GM18870 (cell line): ENCODE data around the gene DLX1.
"Not testable (repeated sequence)": the region's sequence is repeated elsewhere in the genome, so short reads cannot be mapped to it uniquely, and the experiment has no call there.

Experiments
- ATAC-seq: cut with Tn5 transposase; IDR thresholded peaks from one replicate; pipeline ENCODE4 v1.9.1; 2021; ENCODE audit warnings: moderate library complexity; ENCODE audit not compliant: unreplicated experiment

The DLX1 gene

DNA sequence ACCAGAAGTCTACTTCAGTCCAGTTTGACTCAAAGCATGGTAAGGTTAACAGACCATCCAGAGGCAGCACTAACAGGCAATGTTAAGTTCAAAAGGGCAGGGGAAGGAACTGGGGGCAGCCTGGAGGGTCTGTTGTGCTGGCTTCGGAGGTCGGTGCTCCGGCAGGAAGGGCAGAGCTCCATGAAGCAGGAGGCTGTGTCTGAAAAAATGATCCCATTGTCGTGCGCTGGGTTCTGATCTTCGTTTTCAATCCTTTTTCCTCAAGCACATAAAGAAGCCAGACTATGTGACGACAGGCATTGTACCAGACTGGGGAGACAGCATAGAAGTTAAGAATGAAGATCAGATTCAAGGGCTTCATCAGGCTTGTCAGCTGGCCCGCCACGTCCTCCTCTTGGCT lies 21.9 kb upstream of the DLX1 start:
- no peak for ATAC-seq

DNA sequence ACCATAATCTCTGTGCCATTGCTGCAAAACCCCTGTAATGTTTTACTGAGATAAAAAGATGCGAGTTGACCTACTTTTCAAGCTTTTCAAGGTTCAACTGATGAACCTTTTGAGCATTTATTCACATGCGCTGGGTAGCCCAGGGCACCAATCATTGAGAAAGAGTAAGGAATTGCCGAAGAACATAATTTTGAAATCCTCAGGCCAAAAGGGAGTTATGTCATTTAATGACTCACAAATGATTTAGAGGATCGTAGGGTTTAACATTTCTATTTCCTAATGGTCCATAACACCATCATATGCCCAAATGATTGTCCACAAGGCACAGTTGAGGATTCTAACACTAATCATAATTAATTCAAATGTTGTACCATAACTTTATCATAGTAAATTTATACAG lies 20.2 kb upstream of the DLX1 start:
- ATAC-seq: no peak

DNA sequence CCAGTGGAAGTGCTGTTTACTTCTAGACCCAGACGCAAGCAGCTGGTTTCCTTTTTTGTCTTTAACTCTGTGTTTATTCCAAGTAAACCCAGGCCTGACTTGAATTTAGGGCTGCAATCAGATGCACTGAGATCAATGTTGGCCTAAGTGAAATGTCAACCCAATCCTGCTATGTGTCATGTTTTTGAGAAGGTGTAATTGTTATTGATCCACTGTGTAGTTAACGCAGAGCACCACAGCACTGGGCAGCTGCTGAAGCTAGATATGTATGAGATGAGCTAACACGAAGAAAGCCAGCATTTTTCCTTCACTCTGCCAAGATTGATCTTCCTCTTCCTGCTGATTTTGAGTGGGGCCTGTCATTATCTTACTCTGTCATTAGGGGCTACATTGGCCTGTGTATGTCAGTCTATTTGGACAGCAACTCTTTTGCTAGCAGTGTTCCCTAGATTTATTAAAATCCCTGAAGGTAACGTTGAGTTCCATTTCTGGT lies 18.9 kb upstream of the DLX1 start:
- ATAC-seq: no peak

DNA sequence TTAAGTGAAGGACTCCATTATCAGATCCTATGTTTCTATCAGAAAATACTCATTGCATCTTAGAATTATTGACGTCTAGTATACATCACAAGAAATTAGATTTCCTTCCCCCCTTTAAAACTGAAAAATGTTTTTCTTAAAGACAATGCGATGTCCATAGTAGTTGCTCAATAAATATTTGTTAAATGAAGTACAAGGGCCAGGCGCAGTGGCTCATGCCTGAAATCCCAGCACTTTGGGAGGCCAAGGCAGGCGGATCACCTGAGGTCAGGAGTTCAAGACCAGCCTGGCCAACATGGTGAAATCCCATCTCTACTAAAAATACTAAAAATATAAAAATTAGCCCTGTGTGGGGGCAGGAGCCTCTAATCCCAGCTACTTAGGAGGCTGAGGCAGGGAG lies 17.4 kb upstream of the DLX1 start:
- ATAC-seq: not testable (repeated sequence)

DNA sequence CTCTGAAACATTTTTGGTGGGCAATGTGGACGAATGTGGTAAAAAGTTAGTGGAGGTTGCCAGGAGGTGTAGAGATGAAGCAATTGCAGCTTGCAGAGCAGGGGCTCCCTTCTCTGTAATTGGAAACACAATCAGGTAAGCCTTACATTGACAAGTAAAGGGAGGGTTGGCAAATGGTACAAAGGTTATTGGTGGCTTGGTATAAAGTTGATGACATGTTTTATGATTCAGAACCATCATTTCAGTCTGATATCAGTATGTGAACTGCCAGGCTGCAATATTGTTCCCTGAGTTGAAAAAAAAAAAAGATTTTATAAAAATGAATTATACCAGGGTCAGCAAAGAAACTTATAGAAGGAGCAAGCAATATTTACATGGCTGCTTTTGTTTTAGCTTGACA lies 14.4 kb upstream of the DLX1 start:
- ATAC-seq: no peak

DNA sequence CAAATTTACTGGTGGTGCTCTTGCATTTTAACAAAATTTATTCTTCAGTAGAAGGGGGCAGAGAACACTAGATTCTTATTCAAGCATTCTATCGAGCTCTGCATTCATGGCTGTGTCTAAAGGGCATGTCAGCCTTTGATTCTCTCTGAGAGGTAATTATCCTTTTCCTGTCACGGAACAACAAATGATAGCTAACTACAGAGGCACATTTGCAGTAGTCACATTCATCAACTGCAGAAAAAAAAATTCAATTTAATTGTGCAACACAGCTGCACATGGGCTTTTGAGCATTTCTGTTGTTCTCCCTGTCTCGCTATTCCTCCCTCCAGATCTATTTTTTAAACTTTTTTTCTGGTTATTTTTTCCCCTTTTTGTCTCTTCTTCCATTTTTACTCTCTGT lies 13.0 kb upstream of the DLX1 start:
- ATAC-seq: no peak

DNA sequence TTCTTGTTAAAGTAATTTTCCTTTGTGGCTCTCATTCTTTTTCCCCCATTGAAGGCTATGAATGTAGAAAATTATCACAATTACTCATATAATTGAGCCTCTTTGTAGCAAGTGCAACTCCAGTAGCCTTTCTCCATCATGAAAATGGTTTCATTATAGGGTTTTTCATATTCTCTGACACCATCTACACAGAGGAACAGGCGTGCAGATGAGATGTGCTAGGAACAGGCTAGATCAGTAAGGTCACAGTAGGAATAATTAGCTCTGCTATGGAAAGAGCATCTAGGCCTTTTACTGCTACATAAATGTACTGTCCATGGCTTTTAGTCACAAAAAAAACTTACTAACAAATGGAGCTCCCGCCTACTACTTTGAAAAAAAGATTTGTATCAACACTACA lies 12.6 kb upstream of the DLX1 start:
- ATAC-seq: no peak

DNA sequence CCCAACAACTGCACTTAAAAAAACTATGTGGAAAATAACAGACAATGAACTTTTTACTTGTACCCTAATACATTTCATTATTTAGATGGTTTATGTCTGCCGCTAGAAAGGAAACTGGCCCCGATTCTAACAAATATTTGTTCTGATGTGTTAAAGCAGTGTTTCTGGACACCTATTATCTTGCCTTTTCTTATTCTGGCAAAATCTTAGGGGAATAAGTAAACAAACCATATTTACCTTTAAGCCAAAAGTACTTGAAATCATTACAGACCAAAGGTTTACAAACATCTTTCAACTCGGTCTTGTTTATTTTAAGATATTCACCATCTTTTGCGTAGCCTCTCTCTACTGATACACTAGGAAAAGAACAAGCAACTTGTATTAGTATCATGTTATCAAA lies 11.8 kb upstream of the DLX1 start:
- no peak for ATAC-seq

DNA sequence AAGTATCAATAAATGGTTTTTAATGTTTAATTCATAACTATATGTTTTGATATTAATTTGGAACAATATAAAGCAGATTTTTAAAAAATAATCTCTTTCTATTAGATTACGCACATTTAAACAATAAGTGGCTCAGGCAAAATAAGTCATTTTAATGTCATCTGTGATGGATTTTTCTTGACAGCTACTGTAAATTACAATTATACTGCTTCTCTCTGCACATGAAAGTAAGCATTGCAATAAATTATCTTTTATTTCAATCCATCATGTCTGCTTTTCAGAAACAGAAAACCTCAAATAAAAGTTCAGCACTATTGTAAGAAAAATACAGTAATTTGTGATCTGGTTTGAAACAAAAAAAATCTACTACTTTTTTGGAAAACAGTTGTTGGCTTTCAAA lies 11.1 kb upstream of the DLX1 start:
- no peak for ATAC-seq

DNA sequence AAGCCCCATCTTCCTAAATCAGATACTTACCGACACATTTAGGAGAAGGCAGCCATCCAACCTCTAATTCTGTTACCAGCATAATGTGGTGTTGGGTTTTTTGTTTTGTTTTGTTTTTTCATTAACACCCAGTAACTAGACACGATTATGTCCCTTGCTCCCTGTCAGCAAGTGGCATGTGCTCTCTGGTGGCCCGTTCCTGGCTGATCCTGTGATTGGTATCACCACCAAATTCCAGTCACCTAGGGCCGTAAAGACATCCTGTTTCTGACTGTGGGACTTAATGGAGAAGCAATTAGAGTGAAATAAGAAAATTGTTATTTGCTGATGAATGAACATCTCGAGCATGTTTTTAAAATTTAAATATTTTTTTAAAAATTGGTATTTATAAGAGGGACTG lies 5.9 kb upstream of the DLX1 start:
- ATAC-seq: no peak

DNA sequence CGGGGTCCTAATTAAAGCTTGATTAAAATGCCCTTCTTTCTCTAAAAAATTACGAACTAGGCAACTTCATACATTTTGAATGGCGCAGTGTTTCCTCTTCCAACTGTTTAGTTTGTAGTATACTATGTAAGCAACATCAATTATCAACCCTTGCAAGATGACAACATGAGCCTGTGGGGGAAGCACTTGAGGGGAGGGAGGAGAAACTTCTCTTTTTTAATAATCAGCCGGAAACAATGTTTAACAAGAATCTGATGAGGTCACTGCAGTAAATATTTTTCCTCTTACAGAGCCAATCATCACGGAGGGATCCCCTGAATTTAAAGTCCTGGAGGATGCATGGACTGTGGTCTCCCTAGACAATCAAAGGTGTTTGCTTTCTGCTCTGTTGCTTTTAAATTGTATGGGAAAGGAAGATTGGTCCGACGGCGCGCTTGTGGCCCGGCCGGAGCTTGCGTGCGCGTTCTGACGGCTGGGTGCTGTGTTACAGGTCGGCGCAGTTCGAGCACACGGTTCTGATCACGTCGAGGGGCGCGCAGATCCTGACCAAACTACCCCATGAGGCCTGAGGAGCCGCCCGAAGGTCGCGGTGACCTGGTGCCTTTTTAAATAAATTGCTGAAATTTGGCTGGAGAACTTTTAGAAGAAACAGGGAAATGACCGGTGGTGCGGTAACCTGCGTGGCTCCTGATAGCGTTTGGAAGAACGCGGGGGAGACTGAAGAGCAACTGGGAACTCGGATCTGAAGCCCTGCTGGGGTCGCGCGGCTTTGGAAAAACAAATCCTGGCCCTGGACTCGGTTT lies 5.3 kb upstream of the DLX1 start:
- no peak for ATAC-seq

DNA sequence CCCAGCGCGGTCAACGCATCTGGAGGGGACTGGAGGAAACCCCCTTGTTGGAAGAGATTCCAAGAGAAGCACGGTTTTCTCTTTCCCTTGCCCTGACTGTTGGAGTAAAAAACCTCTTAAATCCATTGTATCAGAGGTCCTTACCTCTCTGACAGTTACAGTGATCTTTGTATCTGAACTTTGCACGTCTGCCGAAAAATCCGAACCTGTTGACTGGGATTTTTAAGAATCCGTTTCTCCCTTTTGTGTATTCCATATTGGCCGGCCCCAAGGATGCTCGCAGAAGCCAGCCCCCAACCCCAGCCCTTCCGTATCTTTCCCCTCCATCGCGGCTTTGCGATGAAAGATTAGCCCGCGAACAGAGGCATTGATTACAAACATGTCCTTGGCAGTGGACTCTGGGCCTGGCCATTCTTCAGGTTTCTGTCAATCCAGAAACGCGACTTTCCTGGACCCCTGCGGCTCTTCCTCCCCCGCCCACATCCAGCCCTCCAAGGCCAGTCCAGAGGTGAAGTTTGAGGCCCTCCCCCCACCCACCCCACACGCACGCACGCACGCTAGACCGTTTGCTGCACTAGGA lies 4.6 kb upstream of the DLX1 start:
- no peak for ATAC-seq

DNA sequence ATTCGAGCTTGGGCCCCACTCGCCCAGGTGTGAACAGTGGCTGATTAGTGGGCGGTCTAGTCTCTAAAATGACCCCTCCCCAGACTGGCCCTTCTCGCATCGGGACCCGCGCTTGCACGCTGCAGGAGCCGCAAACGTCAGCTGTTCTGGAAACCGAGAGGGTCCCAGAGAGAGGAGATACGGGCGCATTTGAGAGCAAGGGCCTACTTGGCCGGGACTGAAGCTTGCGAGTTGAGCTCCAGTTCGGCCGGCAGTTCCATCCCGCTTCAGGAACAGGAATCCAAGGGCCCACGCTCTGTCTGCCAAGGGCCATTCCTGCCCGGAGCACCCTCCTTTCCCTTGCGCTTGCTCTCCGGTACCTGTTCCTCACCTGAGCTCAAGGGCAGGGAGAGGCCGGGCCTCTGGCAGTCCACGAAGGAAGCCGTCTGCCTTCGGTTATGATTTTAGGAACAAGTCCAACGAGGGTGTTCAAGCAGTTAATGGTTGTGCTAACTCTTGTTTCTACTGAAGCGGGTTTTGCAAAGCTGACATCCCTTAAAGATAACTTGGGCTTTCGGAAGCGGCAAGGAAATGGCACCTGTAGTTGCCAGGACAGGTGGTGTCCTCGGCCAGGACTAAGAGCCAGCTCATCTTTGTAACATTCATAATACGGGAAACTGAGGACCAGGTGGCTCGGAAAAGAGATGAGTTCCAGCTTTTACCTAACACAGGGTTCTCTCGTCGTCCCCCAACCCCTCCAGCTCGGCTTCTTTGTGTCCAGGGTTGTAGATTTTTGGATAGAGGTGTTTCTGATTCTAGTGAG lies 3.9 kb upstream of the DLX1 start:
- no peak for ATAC-seq

DNA sequence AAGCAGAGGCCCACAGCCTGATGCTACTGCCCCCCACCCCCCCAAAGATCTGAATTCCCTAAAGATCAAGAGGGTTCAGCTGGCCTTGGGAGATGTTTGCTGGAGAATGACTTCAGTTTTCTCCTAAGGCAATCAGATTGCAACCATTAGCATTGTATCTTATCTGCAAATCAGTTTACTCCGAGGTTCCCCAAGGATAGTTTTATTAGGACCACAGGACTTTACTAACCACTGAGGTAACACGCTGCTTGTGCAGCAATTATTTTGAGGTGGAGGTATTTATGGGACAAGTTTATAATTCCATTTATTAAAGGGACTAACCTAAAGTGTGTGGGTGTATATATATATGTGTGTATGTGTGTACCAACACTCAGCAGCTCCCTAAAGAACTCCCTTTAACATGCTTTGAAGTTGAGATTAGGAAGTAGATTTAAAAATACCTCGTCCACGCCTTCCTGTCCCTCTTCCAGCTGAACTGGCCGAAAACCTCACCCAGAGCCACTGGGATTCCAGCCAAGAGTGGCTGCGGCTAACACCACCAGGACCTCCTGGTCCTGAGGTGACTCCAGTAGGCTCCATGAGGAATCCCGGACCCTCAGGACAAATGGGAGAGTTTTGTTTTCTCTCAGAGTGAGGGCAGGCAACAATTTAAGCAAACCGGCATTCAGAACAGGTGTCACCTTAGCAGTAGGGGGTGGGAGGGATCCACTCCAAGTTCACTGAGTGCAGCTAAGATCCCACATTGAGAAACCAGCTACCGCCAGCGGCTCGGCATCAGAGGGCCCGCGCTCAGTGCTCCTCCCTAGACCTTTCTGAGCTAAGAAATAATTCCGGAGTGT lies 3.0 kb upstream of the DLX1 start:
- no peak for ATAC-seq

DNA sequence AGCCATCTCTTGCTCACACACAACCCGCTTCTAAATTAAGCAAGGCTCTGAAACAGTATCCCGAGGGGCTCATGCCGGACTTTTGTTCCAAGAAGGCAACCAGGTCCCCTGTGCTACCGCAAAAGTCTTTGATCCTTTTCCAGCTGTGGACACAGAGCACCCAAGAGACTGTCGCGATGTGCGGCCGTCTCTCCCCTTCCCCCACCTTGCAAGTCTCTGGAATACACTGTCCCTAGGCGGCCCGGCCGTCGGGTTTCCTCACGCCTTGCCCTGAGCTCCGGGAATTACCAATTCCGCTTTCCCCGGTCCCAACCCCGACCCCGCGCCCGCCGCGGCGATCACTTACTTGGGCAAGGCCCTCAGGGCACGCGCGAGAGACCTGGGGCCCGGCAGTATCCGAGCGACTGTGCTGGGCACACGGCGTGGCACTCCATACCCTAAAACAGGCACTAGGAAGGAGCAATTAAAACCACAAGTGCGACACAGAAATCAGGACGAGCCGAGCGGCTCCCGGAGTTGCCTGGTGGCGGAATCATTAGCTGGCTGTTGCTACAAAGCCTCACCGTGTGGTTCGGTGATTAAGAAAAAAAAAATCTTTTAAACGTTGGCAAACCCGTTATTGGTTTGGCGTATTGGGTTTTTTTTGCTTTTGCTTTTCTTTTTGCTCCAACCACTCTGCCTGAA lies 2.2 kb upstream of the DLX1 start:
- ATAC-seq: no peak

DNA sequence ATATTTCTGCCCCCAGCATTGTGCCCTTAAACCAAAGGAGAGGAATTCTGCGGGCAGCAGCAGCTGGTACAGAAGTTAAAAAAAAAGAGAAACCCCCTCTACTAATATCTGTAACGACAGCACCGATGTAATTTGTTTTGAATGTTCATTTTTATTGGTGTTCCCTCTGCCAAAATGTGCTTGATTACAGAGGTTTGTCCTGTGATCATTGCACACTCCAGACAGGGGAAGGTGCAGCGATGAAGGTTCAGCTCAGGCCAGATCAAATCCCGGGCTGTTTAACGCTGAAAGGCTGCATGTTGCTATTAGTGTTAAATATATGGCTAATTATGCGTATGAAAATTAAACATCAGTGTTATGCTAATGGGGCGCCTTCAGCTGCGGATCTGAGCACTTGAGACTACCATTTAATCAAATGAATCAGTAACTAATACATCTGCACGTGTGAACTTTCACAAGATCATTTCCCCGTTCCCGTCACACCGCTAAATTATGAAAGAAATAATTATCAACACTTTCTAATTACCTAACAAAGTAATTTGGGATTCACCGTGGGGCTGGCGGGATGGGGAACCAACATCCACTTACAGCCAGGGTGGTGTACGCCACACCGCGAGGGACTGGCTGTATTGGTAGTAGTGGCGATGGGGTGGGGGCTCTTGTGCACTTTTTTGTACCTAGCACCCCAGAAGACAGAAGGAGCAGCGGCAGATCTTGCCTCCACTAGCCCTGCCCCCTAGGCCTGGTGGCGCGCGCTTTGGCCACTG lies 1.5 kb upstream of the DLX1 start:
- ATAC-seq: no peak

DNA sequence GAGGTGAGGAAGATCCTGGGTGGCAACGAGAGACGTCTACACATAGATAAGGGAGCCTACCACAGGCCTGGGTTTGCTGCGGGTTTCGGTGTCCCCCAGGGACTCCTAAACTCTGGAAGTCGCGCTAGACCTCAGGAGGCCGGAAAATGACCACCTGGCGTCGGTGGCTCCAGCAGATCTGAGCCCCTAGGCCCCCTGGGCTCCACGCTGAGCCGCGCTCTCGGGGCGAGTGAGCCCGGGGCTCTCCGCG lies 987 bp upstream of the DLX1 start:
- ATAC-seq: no peak

DNA sequence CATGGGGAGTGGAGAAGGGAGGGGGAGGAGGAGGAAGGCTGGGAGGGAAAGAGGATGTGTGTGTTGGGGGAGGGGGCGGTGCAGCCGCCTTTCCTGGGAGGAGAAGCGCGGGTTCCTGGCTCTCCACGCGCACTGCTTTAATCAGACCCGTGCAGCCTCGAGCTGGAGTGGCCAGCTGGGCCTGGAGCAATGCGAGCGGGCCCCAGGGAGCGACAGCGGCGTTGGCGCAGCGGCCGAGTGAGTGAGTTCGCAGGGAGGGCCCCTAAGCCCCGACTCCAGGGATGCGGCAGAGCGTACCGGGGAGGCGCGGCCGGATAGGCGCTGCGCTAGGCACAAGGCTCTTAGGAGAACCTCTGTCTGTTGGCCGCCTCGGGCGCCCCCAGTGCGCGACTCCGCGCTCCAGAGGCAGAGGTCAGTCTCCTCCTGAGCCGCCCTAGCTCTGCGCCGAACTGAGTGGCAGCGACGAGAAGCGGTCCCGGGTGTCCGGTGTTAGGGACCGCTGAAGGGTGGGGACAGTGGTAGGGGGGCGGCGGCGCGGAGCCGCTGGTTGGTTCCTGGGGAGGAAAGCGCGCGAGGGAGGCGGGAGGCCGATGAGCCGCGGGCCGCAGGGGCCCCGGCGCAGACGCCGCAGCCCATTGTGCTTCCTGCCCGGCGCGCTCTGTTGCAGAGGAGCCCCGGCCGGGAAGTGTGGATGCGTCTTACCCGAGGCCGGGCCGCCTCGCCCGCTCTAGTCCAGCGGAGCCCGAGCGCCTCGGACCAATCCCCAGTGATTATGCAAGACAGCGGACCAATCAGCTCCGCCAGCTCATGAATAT lies 455 bp upstream of the DLX1 start:
- ATAC-seq: peak; percentile 77
